K562 (cell line): Measurements from ENCODE around the gene CHST8.

Experiments used
- FOXP1 ChIP-seq: sonication (generic); formaldehyde crosslinking; IDR thresholded peaks from 2 replicates; pipeline ENCODE4 v1.8.0; 2022; ENCODE audit warnings: mild to moderate bottlenecking, missing genetic modification reagents
- GATAD2A ChIP-seq: fragments of 450-650 bp; IDR thresholded peaks from 2 replicates; pipeline ENCODE4 v1.6.1; 2017
- JUNB ChIP-seq: fragments of 450-650 bp; formaldehyde crosslinking; conservative IDR thresholded peaks from 2 replicates; pipeline ENCODE4 v1.4.0; 2020; ENCODE audit warnings: mild to moderate bottlenecking
- POLR2A ChIP-seq: fragments of 450-650 bp; conservative IDR thresholded peaks from 2 replicates; pipeline ENCODE4 v1.6.1; 2016
- POLR2H ChIP-seq: IDR thresholded peaks from 2 replicates; pipeline ENCODE4 v1.6.1; 2016; ENCODE audit warnings: missing genetic modification characterization, low read depth, mild to moderate bottlenecking, control low read depth, missing compliant biosample characterization, moderate library complexity
- RAD21 ChIP-seq, 2 experiments: fragments of 250-450 bp in 1 of 2; fragments of 450-650 bp in 1 of 2; sonication (Bioruptor Pico) in 1 of 2; formaldehyde crosslinking in 1 of 2; IDR thresholded peaks in 1 of 2; conservative IDR thresholded peaks in 1 of 2; 2 replicates each; pipeline versions ENCODE4 v1.4.0 to v1.8.0; 2020 to 2022; ENCODE audit warnings: mild to moderate bottlenecking in 2 of 2, moderate library complexity in 1 of 2
- SAFB2 ChIP-seq: fragments of 200-400 bp; formaldehyde crosslinking; IDR thresholded peaks from 2 replicates; pipeline ENCODE4 v1.6.1; 2018; ENCODE audit warnings: borderline replicate concordance, low read length, low read depth, moderate library complexity; ENCODE audit not compliant: severe bottlenecking
- SMAD1 ChIP-seq: fragments of 150-350 bp; IDR thresholded peaks from 2 replicates; pipeline ENCODE4 v1.6.1; 2014; ENCODE audit warnings: low read length, low read depth; ENCODE audit not compliant: partially characterized antibody
- TAF9B ChIP-seq: fragments of 450-650 bp; IDR thresholded peaks from 2 replicates; pipeline ENCODE4 v1.6.1; 2018; ENCODE audit warnings: mild to moderate bottlenecking; ENCODE audit not compliant: partially characterized antibody
- TAL1 ChIP-seq: fragments of 450-650 bp; IDR thresholded peaks from 2 replicates; pipeline ENCODE4 v1.6.1; 2016; ENCODE audit warnings: mild to moderate bottlenecking
- ZKSCAN1 ChIP-seq: fragments of 150-350 bp; IDR thresholded peaks from 2 replicates; pipeline ENCODE4 v1.6.1; 2016; ENCODE audit warnings: low read depth, low read length
- TF ChIP-seq, protein P1 (sequence below), 3 experiments: IDR thresholded peaks in 2 of 3; conservative IDR thresholded peaks in 1 of 3; 2 replicates each; pipeline ENCODE4 v1.5.1; 2011 to 2012; ENCODE audit warnings: low read length in 3 of 3, mild to moderate bottlenecking in 3 of 3, control low read depth in 2 of 3, improper control_type of control experiment in 1 of 3, inconsistent platforms in 1 of 3, low read depth in 1 of 3, mixed read lengths in 1 of 3, moderate library complexity in 1 of 3; ENCODE audit not compliant: insufficient read depth in 2 of 3

DNA sequence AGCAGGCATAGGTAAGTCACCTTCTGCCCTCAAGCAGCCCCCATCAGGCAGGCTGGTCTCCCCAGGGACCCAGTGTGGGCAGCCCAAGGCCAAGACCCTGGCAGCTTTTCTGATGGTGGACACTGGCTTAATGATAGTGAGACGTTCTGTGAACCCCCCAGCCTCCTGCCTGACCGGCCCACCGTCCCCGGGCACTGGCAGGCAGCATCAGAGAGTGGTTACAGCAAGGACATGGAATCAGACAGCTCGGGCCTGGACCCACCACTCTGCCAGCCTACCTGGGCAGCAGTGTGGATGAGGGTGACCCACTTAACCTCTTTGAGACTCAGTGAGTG, 129.7 kb downstream of the CHST8 start:
- TF ChIP-seq FOXP1 (CRISPR knock-in tag) = no peak
- TF ChIP-seq ZKSCAN1 = no peak
- no peak for TF ChIP-seq GATAD2A
- TF ChIP-seq TAF9B = no peak
- TF ChIP-seq RAD21 (CRISPR knock-in tag; conservative IDR thresholded peaks at IDR 0.05 in 1 of 2, IDR thresholded peaks at IDR 0.05 in 1 of 2) = no peak
- TF ChIP-seq, protein P1, sequence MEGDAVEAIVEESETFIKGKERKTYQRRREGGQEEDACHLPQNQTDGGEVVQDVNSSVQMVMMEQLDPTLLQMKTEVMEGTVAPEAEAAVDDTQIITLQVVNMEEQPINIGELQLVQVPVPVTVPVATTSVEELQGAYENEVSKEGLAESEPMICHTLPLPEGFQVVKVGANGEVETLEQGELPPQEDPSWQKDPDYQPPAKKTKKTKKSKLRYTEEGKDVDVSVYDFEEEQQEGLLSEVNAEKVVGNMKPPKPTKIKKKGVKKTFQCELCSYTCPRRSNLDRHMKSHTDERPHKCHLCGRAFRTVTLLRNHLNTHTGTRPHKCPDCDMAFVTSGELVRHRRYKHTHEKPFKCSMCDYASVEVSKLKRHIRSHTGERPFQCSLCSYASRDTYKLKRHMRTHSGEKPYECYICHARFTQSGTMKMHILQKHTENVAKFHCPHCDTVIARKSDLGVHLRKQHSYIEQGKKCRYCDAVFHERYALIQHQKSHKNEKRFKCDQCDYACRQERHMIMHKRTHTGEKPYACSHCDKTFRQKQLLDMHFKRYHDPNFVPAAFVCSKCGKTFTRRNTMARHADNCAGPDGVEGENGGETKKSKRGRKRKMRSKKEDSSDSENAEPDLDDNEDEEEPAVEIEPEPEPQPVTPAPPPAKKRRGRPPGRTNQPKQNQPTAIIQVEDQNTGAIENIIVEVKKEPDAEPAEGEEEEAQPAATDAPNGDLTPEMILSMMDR (IDR thresholded peaks at IDR 0.05 in 2 of 3, conservative IDR thresholded peaks at IDR 0.05 in 1 of 3; ENCODE audit: insufficient read depth in 2 of 3, low read depth in 1 of 3, low read length in 3 of 3) = no peak
- no peak for TF ChIP-seq JUNB (CRISPR knock-in tag)
- no peak for TF ChIP-seq SAFB2
- TF ChIP-seq TAL1 = no peak
- TF ChIP-seq SMAD1 = no peak
- TF ChIP-seq POLR2A = no peak
- TF ChIP-seq POLR2H (tag) = no peak
